GM19351 (cell line): ENCODE results near the gene RABL2B.

Experiments
- ATAC-seq: cut with Tn5 transposase; IDR thresholded peaks from one replicate; pipeline ENCODE4 v1.9.1; 2021; ENCODE audit warnings: mild to moderate bottlenecking, moderate library complexity; ENCODE audit not compliant: unreplicated experiment

Gene RABL2B

DNA sequence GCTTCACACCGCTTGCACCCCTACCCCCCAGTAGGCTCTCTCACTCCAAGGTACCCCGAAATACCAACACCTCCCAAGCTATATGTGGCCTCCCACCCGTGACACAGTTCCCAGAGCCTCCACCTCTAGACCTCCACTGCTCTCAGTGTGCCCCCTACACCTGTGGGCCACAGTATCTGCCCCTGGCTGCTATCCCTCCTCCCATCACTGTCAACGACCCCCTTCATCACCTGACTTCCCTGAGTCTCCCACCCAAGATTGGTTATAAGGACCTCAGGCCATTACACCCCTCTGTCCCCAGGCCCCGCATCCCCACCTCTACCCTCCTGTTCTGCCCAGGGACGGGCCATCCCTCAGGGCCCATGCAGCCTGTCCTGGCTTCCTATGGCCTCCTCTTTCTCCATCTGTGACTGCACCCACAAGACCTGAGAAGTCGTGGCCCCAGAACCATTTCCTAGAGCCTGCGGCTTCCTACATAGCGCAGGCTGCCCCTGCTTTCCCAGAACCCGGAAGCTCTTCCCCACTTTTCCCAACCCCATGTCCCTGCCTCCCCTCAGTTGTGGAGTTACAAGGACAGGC lies 44.7 kb downstream of the RABL2B start:
- ATAC-seq: no peak

DNA sequence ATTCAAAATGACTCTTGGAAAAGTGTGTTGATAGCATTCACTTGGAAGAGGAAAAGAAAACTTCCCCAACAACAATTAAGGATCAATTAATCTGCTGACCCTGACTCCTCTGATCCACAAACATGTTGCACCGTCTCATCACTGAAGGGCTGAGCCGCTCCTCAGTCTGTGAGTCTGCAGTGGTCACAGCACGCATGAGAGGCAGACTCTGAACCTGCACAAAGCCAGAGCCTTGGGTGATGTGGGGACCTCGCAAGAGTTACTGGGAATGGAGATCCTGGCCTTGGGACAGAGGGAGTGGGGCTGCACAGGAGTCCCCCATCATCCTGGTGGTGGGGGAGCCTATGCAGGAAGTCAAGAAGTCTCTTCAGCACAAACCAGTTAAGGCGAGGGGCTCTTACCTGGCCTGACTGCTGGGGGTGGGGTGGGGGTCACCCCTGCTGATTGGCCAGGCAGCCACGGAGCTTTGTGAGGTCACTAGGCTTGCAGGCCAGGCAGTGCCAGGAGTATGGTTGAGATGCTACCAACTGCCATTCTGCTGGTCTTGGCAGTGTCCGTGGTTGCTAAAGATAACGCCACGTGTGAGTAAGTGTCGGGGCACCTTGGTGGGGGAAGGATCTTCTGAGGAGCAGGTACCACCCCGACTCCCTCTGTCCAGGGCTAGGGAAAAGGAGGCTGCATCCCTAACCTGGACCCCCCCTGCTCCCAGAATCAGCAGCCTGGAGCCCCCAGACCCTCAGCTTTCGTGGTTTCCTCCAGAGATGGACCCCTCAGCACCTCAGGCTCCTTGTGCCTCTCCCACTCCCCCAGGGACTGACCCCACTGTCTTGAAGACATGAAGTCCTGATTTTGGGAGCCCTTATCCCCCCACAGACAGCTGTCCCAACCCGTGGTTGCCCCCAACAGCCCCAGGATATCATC lies 45.4 kb downstream of the RABL2B start, which contains the start of gene ACR:
Gene ACR, plus strand, starts transcription at position 477 of the 921 bp plus-strand sequence. Its CDS starts 32 bp downstream, at position 509.
- ATAC-seq: no peak

DNA sequence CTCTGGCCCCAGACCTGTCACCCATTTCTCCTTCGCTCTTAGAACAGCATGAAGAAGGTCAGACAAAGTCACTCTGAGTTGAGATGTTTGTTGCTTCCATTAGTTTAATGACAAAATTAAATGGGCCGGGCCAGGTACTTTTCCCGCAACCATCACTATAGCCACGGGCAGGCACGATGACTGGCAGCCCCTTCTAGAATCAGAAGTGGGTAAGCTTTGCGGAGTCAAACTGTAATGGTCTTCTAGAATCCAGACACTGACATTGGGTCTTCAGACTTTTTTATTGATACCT lies 47.8 kb downstream of the RABL2B start:
- no peak for ATAC-seq

DNA sequence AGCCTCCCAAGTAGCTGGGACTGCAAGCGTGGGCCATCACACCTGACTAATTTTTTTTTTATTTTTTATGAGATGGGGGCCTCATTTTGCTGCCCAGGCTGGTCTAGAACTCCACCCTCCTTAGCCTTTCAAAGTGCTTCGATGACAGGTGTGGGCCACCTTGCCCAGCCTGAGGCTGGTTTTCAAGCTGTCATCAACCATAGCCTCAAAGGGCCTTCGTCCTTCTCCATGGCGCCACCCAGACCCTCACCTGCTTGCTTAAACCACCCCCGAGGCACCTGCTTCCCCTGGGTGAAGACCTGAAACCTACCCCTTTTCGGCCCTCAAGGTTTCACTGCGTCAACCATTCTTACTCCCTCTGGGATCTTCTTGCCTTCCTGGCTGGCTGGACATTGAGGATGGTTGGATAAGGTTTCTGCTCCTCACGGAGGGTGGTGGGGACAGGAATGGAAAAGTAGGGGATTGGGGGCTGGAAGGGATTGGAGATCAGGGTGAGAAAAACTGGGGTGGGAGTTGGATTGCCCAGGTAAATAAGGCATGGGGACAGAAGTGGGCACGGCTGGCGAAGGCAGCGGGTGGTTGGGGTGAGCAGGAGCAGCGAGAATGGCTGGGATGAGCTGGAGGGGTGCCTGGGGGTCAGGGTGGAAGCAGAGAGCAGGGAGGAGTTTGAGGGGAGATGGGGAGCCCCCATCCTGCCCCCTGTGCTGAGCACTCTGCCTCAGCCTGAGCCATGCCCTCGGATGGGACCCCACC lies 48.3 kb downstream of the RABL2B start:
- ATAC-seq: no peak

DNA sequence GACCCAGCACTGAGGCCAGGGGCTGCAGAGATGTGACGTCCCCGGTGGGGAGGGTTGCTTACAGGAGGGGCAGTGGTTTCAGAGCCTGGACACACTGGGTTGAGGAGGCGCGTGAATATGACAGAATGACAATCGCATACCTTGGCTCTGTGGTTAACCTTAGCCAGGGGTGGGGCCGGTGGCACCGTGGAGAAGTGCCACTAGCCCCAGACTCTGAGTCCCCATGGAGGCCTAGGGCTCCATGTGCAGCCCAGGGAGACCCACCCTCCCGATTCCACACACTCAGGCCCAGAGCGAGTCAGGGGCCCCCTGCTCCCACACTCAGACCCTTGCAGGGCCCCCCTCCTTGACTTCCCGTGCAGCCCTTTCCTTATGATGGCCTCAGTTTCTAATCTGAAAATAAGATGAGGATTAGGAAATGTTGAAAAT lies 49.1 kb downstream of the RABL2B start:
- ATAC-seq: no peak

DNA sequence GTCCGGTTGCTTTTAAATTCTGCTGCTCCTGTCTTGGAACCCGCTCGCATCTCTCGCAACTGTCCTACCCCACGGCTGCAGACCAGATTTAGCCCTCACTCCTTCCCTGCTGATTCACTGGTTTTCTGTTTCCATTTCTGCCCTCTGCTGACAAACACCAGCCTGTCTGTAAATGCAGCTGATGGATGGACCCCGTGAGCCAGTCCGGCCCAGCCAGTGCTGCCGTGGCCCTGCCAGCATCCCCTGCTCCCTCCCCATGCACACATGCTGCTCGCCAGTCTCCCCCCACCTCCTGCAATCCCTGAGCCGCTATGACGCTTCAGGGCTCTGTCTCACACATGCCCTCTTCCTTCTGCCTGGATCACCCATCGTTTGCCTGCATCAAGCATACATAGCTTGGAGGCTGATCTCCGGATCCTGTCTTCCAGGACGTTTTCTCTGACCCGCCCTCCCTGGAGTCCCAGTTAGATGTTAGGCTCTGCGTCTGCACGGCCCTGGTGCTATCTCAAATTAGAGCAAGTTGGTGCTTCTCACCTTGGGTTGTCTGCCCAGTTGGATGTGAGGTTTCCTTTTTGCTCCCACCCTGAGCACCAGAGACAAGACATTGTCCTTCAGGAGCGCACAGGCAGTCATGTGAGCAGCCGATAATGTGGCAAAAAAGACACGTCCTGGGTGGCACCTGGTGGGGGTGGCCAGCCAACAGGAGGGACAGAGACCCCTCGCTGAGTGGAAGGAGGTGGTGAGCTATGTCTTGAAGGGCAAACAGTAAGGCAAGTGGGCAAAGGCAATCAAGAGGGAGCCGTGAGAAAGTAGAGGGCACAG lies 49.7 kb downstream of the RABL2B start:
- no peak for ATAC-seq

DNA sequence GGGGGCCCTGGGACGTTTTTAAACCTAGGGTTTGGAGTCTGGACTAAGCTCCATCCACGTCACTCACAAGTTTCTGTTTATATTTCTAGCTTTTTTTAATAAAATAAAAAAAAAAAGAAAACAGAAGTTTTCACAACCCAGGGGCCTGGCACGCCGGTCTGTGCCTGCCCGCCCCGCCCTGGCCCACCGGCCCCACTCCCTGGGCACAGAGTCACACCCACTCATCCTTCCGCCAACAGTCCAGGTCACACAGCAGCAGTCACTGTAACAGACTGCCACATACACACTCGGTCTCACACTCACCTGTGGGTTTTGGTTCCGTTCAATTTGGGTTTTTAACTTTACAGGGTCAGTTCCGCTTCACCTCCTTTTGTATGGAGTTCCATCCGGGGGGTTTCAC lies 50.8 kb downstream of the RABL2B start:
- no peak for ATAC-seq

DNA sequence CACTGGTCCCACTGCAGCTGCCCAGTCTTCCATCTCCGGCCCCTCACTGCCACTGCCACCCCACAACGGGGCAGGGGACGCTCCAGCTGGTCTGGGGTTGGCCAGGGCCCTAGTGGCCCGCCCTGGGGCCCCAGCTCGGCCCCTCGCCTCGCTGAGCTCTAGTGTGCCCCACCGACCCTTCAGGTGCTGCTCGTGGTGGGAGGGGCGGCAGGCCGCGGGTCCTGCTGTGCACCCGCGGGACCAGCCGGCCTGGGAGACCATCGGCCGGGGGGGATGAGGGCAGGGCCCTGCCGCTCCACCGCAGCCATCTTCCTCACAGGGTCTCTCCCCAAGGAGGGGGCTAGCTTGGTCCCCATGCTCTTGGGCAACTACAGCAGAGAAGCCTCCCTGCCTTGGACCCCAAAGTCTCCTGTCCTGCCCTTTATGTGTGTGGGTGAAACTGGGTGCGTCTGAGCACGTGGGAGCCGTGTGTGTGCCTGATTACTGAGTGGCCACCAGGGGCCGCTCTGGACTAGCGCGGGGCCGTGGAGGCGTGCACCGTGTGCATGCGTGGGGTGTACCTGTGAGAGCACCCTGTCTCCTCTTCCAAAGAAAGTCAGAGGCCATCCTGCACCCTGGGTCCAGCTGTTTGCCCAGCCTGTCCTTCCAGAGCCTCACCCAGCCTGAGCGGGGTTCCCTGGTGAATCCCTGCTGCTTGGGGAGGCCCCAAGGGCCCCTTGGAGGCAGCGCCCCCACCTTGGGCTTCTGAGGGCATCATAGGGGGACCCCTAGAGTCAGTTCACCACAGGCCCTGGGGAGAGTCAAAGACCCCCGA lies 51.4 kb downstream of the RABL2B start:
- no peak for ATAC-seq

DNA sequence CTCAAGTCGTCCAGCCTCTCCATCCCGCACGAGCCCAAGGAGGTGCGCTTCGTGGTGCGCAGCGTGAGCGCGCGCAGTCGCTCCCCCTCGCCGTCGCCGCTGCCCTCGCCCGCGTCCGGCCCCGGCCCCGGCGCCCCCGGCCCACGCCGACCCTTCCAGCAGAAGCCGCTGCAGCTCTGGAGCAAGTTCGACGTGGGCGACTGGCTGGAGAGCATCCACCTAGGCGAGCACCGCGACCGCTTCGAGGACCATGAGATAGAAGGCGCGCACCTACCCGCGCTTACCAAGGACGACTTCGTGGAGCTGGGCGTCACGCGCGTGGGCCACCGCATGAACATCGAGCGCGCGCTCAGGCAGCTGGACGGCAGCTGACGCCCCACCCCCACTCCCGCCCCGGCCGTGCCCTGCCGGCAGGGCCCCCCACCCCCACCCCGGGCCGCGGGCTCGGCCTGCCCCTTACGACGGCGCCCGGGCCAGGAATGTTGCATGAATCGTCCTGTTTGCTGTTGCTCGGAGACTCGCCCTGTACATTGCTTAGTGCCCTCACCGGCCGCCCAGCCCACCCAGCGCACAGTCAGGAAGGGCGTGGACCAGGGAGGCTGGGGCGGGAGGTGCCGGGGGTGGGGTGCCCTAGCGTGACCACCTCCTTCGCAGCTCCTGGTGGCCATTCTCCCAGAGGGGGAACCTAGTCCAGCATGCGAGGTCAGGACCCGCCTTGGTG lies 52.3 kb downstream of the RABL2B start:
- ATAC-seq: no peak

DNA sequence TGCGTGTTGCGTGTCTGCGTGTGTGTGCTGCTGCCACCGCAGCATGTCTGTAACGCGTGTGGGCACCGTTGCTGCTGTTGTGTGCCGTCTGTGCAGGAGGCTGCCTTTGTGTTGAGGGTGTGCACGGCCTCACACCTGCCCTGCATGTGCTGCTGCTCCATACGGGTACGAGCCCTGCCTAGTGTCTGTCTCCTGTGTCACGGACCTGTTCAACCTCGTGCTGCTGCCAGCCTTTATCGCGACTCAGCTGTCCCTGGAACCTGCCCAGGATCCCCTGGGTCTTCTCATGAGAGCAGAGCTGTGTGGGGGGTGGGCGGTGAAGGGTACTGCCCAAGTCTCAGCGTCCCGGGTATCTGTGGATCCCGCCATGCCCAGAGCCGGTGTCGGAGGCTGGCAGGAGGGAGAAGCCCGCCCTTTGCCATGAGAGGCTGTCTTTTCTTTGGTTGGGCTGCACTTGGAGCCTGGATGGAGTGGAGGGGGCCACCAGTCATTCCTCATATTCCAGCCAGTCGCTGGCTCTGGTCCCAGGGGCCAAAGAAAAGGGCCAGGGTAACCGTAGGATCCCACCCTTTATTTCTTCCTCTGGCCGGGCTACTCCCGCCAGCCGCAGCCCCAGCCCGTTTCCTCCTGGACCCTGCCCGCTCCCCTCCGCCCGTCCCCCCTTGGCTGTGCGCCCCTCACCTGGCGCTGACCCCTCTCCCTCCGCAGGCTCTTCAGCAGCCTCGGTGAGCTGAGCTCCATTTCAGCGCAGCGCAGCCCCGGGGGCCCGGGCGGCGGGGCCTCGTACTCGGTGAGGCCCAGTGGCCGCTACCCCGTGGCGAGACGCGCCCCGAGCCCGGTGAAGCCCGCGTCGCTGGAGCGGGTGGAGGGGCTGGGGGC lies 53.2 kb downstream of the RABL2B start:
- no peak for ATAC-seq

DNA sequence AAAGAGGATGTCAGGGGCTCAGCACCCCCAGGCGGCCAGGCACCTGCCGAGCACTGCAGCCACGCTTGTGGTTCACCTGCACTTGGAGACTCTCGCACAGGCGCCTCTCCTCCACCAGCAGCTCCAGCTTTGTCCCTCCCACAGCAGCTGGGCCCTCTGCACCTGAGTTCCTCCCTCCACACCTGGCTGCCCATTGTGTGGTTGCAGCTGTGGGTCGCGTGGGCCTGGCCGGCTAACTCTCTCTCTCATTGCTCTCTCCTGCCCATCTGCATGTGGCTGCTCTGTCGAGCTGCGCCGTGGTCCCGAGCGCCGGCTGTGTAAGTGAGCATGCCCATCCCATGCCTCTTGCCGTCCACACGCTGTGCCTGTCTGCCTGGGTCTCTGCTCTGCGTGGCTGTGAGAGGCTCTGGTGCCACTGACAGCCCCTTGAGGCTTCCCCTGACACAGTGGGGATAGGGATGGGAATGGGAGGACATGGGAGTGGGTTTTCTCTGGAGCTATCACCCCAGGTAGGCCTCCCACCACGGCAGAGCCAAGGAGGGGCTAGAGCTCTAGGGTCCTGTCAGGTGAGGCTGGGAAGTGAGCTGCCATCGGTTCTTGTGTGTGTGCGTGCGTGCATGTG lies 53.9 kb downstream of the RABL2B start:
- ATAC-seq: no peak

DNA sequence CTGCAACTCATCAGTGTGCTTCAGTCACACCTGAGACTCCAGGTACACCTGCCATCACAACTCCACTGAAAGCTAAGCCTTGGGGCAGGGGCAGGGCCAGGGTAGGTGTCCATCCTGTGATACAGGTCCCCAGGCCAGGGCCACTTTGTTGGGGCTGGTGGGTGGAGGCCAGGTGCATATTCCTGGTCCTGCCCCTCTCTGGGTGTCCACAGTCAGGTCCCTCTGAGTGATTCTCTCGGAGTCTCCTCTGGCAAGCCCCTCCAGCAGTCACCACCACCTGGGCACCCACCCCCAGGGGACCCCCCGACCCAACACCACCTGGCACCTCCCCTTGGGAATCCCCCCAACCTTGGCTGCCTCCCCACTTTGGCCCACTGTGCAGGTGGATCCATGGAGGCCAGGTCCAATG lies 54.9 kb downstream of the RABL2B start:
- no peak for ATAC-seq

DNA sequence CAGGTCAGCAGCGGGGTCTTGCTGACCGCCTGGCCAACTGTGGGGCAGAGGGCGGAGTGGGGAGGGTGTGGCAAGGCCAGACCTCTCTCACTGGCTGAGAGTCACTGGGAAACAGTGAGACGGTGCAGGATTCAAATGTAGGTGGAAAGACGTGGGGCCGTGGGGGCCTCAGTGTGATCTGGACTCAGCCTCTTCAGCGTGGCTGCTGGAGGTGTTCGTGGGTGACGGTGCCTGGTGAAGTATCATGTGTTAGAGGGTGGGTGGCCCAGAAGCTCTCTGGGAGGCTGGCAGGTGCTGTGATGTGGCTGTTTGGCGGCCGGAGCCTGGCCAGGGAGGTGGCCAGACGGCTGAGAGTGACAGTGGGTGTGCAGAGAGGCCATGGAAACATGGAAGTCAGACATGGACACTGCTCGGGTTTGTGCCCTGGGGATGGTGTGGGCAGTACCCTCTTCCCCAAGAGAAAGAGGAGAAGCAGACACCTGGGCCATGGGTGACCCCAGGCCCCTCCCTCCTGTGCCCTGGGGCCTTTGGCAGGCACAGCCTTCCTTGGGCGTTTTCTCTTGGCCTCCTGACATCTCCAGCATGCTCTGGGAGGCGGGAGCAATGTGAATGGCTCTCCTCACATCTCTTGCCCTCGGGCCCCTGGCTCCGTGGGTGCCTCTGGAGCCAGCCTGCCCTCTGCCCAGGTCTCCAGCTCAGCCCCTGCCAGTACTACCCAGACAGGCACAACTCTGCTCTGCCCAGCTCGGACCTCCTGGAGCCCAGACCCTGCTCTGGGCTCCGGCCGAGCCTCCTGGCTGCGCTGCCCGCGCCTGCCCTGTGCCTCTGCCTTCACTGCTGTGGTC lies 55.5 kb downstream of the RABL2B start:
- ATAC-seq: no peak

DNA sequence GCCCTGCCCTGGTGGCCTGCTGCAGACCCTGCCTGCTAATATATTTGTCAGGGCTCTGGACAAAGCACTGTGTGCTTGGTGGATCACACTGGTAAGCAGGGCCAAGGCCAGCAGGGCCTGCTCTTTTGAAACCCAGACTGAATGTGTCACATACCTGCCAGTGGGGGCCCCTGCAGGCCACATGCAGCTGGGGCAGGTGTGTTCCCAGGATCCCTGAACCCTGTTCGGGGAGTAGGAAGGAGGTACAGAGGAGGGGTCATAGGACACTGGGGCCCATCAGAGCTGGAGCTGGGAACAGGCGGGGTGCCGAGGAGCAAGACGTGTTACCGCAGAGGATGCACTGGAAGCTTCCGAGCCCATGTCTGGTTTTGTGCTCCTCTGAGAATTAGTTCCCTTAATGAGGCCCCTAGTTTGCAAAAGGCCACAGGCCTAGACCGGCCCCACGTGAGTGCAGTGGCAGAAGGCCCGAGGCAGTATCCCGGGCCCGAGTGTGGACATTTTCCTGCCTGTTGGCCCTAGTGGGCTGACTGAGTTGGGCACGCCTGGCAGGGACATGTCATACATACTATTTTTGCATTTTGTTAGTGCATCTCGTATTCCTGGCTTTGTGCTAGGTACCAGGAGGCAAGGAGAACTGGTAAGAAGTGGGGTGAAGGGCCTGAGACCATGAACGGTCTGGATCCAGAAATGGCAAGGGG lies 56.6 kb downstream of the RABL2B start:
- ATAC-seq: no peak

DNA sequence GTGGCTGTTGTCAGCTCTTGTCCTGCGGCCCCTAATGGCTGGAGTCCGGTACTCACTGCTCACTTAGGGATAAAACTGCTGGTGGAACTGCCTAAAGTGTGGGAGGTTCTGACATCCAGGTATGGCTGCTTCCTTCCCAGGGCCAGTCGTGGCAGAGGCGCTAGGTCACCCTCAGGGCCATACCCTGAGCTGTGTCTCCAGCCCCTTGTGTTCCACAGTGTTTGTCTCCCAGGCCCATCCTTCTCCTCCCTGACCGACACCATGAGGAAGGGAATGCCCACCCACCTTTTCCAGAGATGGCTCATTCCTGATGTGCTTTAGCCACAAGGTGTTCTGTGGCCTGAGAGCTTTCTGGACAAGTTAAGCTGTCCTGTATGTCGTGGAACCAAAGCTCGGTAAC lies 57.8 kb downstream of the RABL2B start:
- no peak for ATAC-seq

DNA sequence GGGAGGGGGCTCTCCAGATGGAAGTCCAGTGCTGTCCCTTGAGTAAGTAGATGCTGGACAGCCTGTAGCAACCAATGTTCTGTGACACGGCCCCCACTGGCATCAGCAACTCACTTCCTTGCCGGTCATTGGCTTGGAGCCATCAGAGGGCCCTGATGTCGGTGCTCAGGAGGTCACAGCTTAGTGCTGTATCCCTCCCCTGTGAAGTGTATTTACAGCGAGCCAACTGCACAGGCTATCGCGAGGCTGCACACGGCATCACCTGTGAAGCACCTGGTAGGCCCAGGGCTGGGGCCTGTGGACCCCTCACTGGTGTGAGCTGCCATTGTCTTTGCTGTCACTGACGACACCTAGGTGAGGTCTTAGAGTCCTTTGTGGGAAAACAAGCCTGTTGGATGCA lies 58.8 kb downstream of the RABL2B start:
- no peak for ATAC-seq

DNA sequence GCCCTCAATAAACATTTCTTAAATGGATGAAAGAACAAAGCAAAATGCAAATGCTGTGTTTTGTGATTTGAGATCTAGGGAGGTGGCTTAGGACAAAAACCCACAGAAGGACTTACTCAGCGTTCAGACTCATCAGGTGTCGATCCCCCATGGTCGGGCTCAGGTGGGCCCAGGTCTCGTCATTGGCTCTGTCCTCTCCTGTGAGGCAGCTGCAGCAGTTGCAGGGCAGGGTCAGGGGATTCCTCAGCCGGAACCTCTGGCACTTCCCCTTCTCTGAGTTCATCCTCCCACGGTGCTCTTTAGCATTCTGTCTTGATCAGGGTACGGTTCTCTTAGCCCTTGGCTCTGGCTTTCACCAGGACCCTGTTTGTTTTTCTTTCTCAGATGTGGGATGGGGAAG lies 59.4 kb downstream of the RABL2B start:
- no peak for ATAC-seq
